ENCODE measurements around the gene KPNA1.

- TF ChIP-seq CTCF (IDR thresholded peaks at IDR 0.05), result no peak
- no peak for TF ChIP-seq POLR2A (IDR thresholded peaks at IDR 0.05)
These were observed 2.2 kb upstream of the KPNA1 start for GRCh38 chr3:122516846-122517360.
